SK-N-SH (cell line): ENCODE measurements around the gene SAP30BP. TPM values are rescaled to one million over a fixed set of nuclear protein-coding genes. Genes with fewer than 3 reads are reported as not detected.

Experiments
- CTCF ChIA-PET: fragments of 300-600, 350-600 bp; formaldehyde crosslinking; extraction: SDS; loops from one replicate; lab custom pipeline; 2021; lab: Yijun Ruan, JAX
- POLR2A ChIA-PET: fragments of 350-600 bp; sonication (Branson Sonifier 250); formaldehyde crosslinking; extraction: SDS; loops from one replicate; lab custom pipeline; 2020; ENCODE audit warnings: antibody characterized with exemption, inconsistent platforms; lab: Yijun Ruan, JAX
- DNase-seq: peaks from one replicate; pipeline ENCODE4 v3.0.0; 2012
- H2AFZ ChIP-seq: fragments of 200-600 bp; sonication (generic); 2 replicates; pipeline ENCODE4 v1.8.1; 2016; ENCODE audit warnings: antibody characterized with exemption, mild to moderate bottlenecking, low read depth
- H3F3A ChIP-seq: fragments of 200-600 bp; sonication (generic); replicated peaks from 2 replicates; pipeline ENCODE3; 2016; ENCODE audit warnings: antibody characterized with exemption, mild to moderate bottlenecking; ENCODE audit not compliant: insufficient read depth
- H3K27ac ChIP-seq, 2 experiments: fragments of 200-500 bp in 1 of 2; fragments of 200-600 bp in 1 of 2; sonication (Bioruptor generic) in 1 of 2; sonication (generic), shearing (Covaris generic) in 1 of 2; 2 replicates each; pipeline versions ENCODE4 v1.5.1 to v1.6.1; 2014 to 2016; ENCODE audit warnings: low read depth in 2 of 2, inconsistent platforms in 1 of 2, low read length in 1 of 2, mild to moderate bottlenecking in 1 of 2, mixed read lengths in 1 of 2
- H3K27me3 ChIP-seq: fragments of 200-600 bp; sonication (generic), shearing (Covaris generic); 2 replicates; pipeline ENCODE4 v1.6.1; 2016; ENCODE audit warnings: mixed run types; ENCODE audit not compliant: insufficient read depth
- H3K36me3 ChIP-seq, 2 experiments: fragments of 200-500 bp in 1 of 2; fragments of 200-600 bp in 1 of 2; sonication (Bioruptor generic) in 1 of 2; sonication (generic) in 1 of 2; replicated peaks in 1 of 2; 2 replicates each; pipeline versions ENCODE3 to v1.5.1; 2014 to 2016; ENCODE audit warnings: low read length in 1 of 2, mild to moderate bottlenecking in 1 of 2; ENCODE audit not compliant: insufficient read depth in 2 of 2, control insufficient read depth in 1 of 2
- H3K4me1 ChIP-seq, 2 experiments: fragments of 200-500 bp in 1 of 2; fragments of 200-600 bp in 1 of 2; sonication (Bioruptor generic) in 1 of 2; sonication (generic), shearing (Covaris generic) in 1 of 2; 2 replicates each; pipeline versions ENCODE4 v1.5.1 to v1.6.1; 2014 to 2016; ENCODE audit warnings: low read depth in 1 of 2, low read length in 1 of 2, mixed run types in 1 of 2; ENCODE audit not compliant: insufficient read depth in 2 of 2, control insufficient read depth in 1 of 2
- H3K4me2 ChIP-seq: fragments of 200-600 bp; sonication (generic), shearing (Covaris generic); 2 replicates; pipeline ENCODE4 v1.6.1; 2017; ENCODE audit warnings: mixed run types
- H3K4me3 ChIP-seq, 2 experiments: fragments of 200-500 bp in 1 of 2; fragments of 200-600 bp in 1 of 2; sonication (Bioruptor generic) in 1 of 2; sonication (generic), shearing (Covaris generic) in 1 of 2; 2 replicates each; pipeline versions ENCODE4 v1.5.1 to v1.8.1; 2014 to 2016; ENCODE audit warnings: low read depth in 2 of 2, inconsistent platforms in 1 of 2, low read length in 1 of 2, mild to moderate bottlenecking in 1 of 2, mixed read lengths in 1 of 2, moderate library complexity in 1 of 2
- H3K79me2 ChIP-seq: fragments of 200-600 bp; sonication (generic); 2 replicates; pipeline ENCODE4 v1.8.1; 2017; ENCODE audit warnings: mild to moderate bottlenecking; ENCODE audit not compliant: insufficient read depth
- H3K9ac ChIP-seq: fragments of 200-600 bp; sonication (generic); 2 replicates; pipeline ENCODE4 v1.6.1; 2017; ENCODE audit warnings: mixed run types
- H3K9me2 ChIP-seq: fragments of 200-600 bp; sonication (generic); 2 replicates; pipeline ENCODE4 v1.6.1; 2017; ENCODE audit warnings: mixed run types
- H3K9me3 ChIP-seq: fragments of 200-600 bp; sonication (generic); 2 replicates; pipeline ENCODE4 v1.6.1; 2017; ENCODE audit warnings: mixed run types, mild to moderate bottlenecking, moderate library complexity
- H4K20me1 ChIP-seq: fragments of 200-600 bp; sonication (generic); 2 replicates; pipeline ENCODE4 v1.6.1; 2017; ENCODE audit warnings: mild to moderate bottlenecking, mixed run types; ENCODE audit not compliant: insufficient read depth
- CHD2 ChIP-seq: fragments of 150-350 bp; IDR thresholded peaks from 2 replicates; pipeline ENCODE4 v1.6.1; 2018; ENCODE audit warnings: low read length; ENCODE audit not compliant: partially characterized antibody
- ELF1 ChIP-seq: IDR thresholded peaks from 2 replicates; pipeline ENCODE4 v1.4.0; 2012
- EP300 ChIP-seq, 2 experiments: IDR thresholded peaks; 2 replicates each; pipeline versions ENCODE4 v1.4.0 to v1.6.1; 2012; ENCODE audit warnings: borderline replicate concordance in 1 of 2, low read depth in 1 of 2, low read length in 1 of 2
- EZH2phosphoT487 ChIP-seq: fragments of 200-600 bp; sonication (generic); IDR thresholded peaks from 2 replicates; pipeline ENCODE4 v1.6.1; 2017; ENCODE audit warnings: low read depth, mixed run types, mild to moderate bottlenecking, antibody characterized with exemption, moderate library complexity, borderline replicate concordance
- FOXJ3 ChIP-seq: sonication (generic); formaldehyde crosslinking; IDR thresholded peaks from 2 replicates; pipeline ENCODE4 v1.5.1; 2020; ENCODE audit warnings: mild to moderate bottlenecking, missing genetic modification reagents
- FOXM1 ChIP-seq: IDR thresholded peaks from 2 replicates; pipeline ENCODE4 v1.4.0; 2012; ENCODE audit warnings: low read depth, mild to moderate bottlenecking
- GABPA ChIP-seq: IDR thresholded peaks from 2 replicates; pipeline ENCODE4 v1.4.0; 2012; ENCODE audit warnings: low read depth, mild to moderate bottlenecking
- GATA2 ChIP-seq: sonication (generic); formaldehyde crosslinking; IDR thresholded peaks from 2 replicates; pipeline ENCODE4 v1.5.0; 2020; ENCODE audit warnings: mild to moderate bottlenecking, missing genetic modification reagents
- IRF3 ChIP-seq: fragments of 150-350 bp; IDR thresholded peaks from 2 replicates; pipeline ENCODE4 v1.6.1; 2016; ENCODE audit warnings: mild to moderate bottlenecking, low read depth, low read length
- MAX ChIP-seq: IDR thresholded peaks from 2 replicates; pipeline ENCODE4 v1.4.0; 2012; ENCODE audit warnings: low read depth
- MXI1 ChIP-seq: IDR thresholded peaks from 2 replicates; pipeline ENCODE4 v1.6.1; 2012; ENCODE audit warnings: mild to moderate bottlenecking, low read depth, low read length, improper control_type of control experiment
- NFIC ChIP-seq: IDR thresholded peaks from 2 replicates; pipeline ENCODE4 v1.4.0; 2012; ENCODE audit warnings: borderline replicate concordance
- PBX3 ChIP-seq: IDR thresholded peaks from 2 replicates; pipeline ENCODE4; 2012
- REST ChIP-seq: IDR thresholded peaks from 2 replicates; pipeline ENCODE4 v1.6.1; 2012; ENCODE audit warnings: mild to moderate bottlenecking, low read depth, low read length, moderate library complexity
- RFX5 ChIP-seq: IDR thresholded peaks from 2 replicates; pipeline ENCODE4 v1.6.1; 2012; ENCODE audit warnings: mild to moderate bottlenecking, improper control_type of control experiment, low read length
- RXRA ChIP-seq: IDR thresholded peaks from 2 replicates; pipeline ENCODE4 v1.4.0; 2012; ENCODE audit warnings: low read depth, mild to moderate bottlenecking, borderline replicate concordance
- SIN3A ChIP-seq: IDR thresholded peaks from 2 replicates; pipeline ENCODE4 v1.6.1; 2012; ENCODE audit warnings: low read depth, mild to moderate bottlenecking, low read length, moderate library complexity, borderline replicate concordance
- SMC3 ChIP-seq: IDR thresholded peaks from 2 replicates; pipeline ENCODE4 v1.6.1; 2012; ENCODE audit warnings: low read depth, low read length, improper control_type of control experiment
- TAF1 ChIP-seq: IDR thresholded peaks from 2 replicates; pipeline ENCODE4 v1.6.1; 2012; ENCODE audit warnings: low read depth, mild to moderate bottlenecking, low read length, moderate library complexity, borderline replicate concordance
- TCF12 ChIP-seq: IDR thresholded peaks from 2 replicates; pipeline ENCODE4 v1.4.0; 2012
- TEAD4 ChIP-seq: IDR thresholded peaks from 2 replicates; pipeline ENCODE4 v1.4.0; 2012; ENCODE audit warnings: mild to moderate bottlenecking, borderline replicate concordance; ENCODE audit not compliant: insufficient read depth
- WGBS: methylation state at CpG from one replicate; pipeline ENCODE4 v1.1.6; 2017; ENCODE audit warnings: low lambda C conversion rate; 5-methylcytosine and 5-hydroxymethylcytosine counted together
- polyA plus RNA-seq, 3 experiments: library from polyadenylated mRNA; depleted of rRNA; stranded (reverse); fragments of >200 nt; gene quantifications; 2 replicates each; pipeline ENCODE4 v1.2.3, GENCODE V29; 2012

The SAP30BP gene
- polyA plus RNA-seq, 1 of the 3 experiments (the other 2 are of a cell fraction): 158 TPM

GRCh38 chr17:75722542-75723095 is 55.5 kb downstream of the SAP30BP start (continued):
- no peak for TF ChIP-seq SIN3A
- no peak for TF ChIP-seq RFX5
- TF ChIP-seq CHD2: no peak
- no peak for TF ChIP-seq ELF1
- no peak for TF ChIP-seq TCF12
- no peak for TF ChIP-seq EZH2phosphoT487
- no peak for TF ChIP-seq IRF3

- no peaks in the 10 kb centered on the region for H3F3A ChIP-seq
- H3K9me2 ChIP-seq: no peaks in the 10 kb centered on the region
- H3K27ac ChIP-seq: no peak overlapping the region
- 72% methylated on average over 13 of the region's 18 CpGs for WGBS
- POLR2A ChIA-PET: no interaction called here
- H3K27me3 ChIP-seq: peaks cover 35% of the 10 kb centered on the region
- H3K9ac ChIP-seq: no peak overlapping the region
- H3K4me1 ChIP-seq: peaks cover 0 to 4% of the 10 kb centered on the region in 2 experiments; a peak in 1 of 4 replicates
- H3K36me3 ChIP-seq: no peaks in the 10 kb centered on the region
- CTCF ChIA-PET: interaction anchor here (1.2 to 25.4 kb wide), 5 partner anchors 9 to 40 kb away, joined by 3 to 419 read pairs (median 6); no protein-coding TSS in a partner anchor
- no peak overlapping the region for H3K4me2 ChIP-seq
- H2AFZ ChIP-seq: no peak overlapping the region
- H3K9me3 ChIP-seq: no peaks in the 10 kb centered on the region
- no peaks in the 10 kb centered on the region for H3K79me2 ChIP-seq
- DNase-seq: no peak
- TF ChIP-seq GATA2 (CRISPR knock-in tag): no peak
- TF ChIP-seq TCF12: no peak
- no peak for TF ChIP-seq NFIC
- TF ChIP-seq REST: no peak
- no peak for TF ChIP-seq MAX
- TF ChIP-seq TEAD4: no peak
- no peak for TF ChIP-seq SMC3
- TF ChIP-seq IRF3: no peak
- TF ChIP-seq RFX5: no peak
- no peak for TF ChIP-seq FOXM1
- TF ChIP-seq FOXJ3 (CRISPR knock-in tag): no peak
- TF ChIP-seq ELF1: no peak
- no peak for TF ChIP-seq EP300 (IDR thresholded peaks at IDR 0.05; ENCODE audit: borderline replicate concordance in 1 of 2, low read depth in 1 of 2, low read length in 1 of 2)
- TF ChIP-seq GABPA: no peak
- TF ChIP-seq RXRA: no peak
- TF ChIP-seq TAF1: no peak
- TF ChIP-seq PBX3: no peak
- no peak for TF ChIP-seq MXI1
- TF ChIP-seq, all 33 proteins: peak for 0
- Histone ChIP-seq H3K4me3 (no peak overlapping the region), H4K20me1 (no peaks in the 10 kb centered on the region)
Observed at GRCh38 chr17:75723171-75723930, 56.2 kb downstream of the SAP30BP start.
